Measurements from ENCODE around the gene MAG. TPM values are rescaled to one million over a fixed set of nuclear protein-coding genes. Genes with fewer than 3 reads are reported as not detected.

Gene MAG
- total RNA-seq, 1 experiment from 2014 or later = not detected

DNA sequence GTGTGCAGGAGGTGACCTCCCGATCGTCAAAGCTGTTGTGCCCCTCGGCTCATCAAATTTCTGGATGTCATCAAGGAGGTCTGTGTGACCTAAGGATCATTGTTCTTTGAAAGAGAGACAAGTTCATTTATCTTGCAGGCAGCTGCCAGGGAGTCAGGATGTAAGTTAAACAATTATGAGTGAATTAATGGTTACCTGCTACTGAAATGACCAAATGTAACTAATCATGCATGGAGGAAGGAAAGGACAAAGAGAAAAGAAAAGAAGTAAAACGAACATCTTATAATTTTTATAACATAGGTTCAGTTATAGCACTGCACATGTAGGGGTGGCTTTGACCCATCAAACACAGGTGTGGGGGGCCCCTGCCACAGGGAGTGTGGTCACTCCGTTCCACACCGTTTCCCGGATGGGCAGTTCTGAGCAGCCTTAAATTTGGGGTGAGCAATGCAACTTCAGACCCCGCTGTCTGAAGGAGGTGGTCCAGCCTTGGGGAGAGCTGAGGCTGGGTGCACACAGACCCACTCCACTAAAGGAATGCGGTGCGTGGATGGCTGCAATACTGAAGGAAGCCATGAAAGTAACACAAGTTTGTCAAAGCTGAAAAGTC, 42.3 kb downstream of the MAG start:
- H3K36me3 Mint-ChIP-seq (ENCODE audit: insufficient read depth in 1 of 3, low read depth in 3 of 3) = no peaks in the 10 kb centered on the region
- no peak overlapping the region for H3K56ac ChIP-seq (ENCODE audit: insufficient read length, low read depth, low read length)

More for the DNA sequence above, 42.3 kb downstream of the MAG start:
- H4K5ac ChIP-seq (ENCODE audit: insufficient read length, low read depth, low read length) = no peak overlapping the region
- no peak overlapping the region for H2AK5ac ChIP-seq (ENCODE audit: insufficient read length, low read length)
- no peak overlapping the region for H2AFZ ChIP-seq (ENCODE audit: low read length)
- no peak overlapping the region for H3K14ac ChIP-seq (ENCODE audit: insufficient read depth, low read length)
- no peaks in the 10 kb centered on the region for H3K23me2 ChIP-seq (ENCODE audit: insufficient read length, low read depth, low read length, poor library complexity, severe bottlenecking)
- no peak overlapping the region for H3K4ac ChIP-seq (ENCODE audit: low read depth, low read length)
- H2BK120ac ChIP-seq (ENCODE audit: low read depth, low read length, poor library complexity, severe bottlenecking) = no peak overlapping the region
- TF ChIP-seq, protein P1, sequence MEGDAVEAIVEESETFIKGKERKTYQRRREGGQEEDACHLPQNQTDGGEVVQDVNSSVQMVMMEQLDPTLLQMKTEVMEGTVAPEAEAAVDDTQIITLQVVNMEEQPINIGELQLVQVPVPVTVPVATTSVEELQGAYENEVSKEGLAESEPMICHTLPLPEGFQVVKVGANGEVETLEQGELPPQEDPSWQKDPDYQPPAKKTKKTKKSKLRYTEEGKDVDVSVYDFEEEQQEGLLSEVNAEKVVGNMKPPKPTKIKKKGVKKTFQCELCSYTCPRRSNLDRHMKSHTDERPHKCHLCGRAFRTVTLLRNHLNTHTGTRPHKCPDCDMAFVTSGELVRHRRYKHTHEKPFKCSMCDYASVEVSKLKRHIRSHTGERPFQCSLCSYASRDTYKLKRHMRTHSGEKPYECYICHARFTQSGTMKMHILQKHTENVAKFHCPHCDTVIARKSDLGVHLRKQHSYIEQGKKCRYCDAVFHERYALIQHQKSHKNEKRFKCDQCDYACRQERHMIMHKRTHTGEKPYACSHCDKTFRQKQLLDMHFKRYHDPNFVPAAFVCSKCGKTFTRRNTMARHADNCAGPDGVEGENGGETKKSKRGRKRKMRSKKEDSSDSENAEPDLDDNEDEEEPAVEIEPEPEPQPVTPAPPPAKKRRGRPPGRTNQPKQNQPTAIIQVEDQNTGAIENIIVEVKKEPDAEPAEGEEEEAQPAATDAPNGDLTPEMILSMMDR (conservative IDR thresholded peaks at IDR 0.05) = no peak
- no peak overlapping the region for H2BK15ac ChIP-seq (ENCODE audit: low read depth, low read length)
- no peak for DNase-seq
- H3K27me3 ChIP-seq (ENCODE audit: insufficient read depth, low read length) = no peaks in the 10 kb centered on the region
- Mint-ChIP-seq H3K27ac (no peak overlapping the region), H3K4me3 (no peak overlapping the region), H3K9me3 (no peaks in the 10 kb centered on the region), H3K4me1 (peaks cover 4% of the 10 kb centered on the region in 2 experiments; a peak in 3 of 4 replicates), H3K27me3 (ENCODE audit: low read depth) (peaks cover 5% of the 10 kb centered on the region)
- no peak overlapping the region for H3T11ph ChIP-seq (ENCODE audit: low read length)
- no peaks in the 10 kb centered on the region for H3K79me2 ChIP-seq (ENCODE audit: insufficient read depth, low read length)
- no peak overlapping the region for H4K91ac ChIP-seq (ENCODE audit: insufficient read length, low read depth, low read length)
- peaks cover 3% of the 10 kb centered on the region; the same call in 1 of the 2 replicates for H3K4me1 ChIP-seq (ENCODE audit: insufficient read depth, low read length)
- no peaks in the 10 kb centered on the region for H3K9me3 ChIP-seq (ENCODE audit: control insufficient read depth, low read depth, low read length)
- no peaks in the 10 kb centered on the region for H3K79me1 ChIP-seq (ENCODE audit: insufficient read depth, low read depth, low read length, poor library complexity, severe bottlenecking)
- no peak overlapping the region for H2BK20ac ChIP-seq (ENCODE audit: low read depth, low read length, poor library complexity, severe bottlenecking)
- no peak overlapping the region for H3K18ac ChIP-seq (ENCODE audit: insufficient read length, low read depth, low read length)
- no peak overlapping the region for H3K9ac ChIP-seq (ENCODE audit: extremely low read depth, insufficient read length, low read length)
- H4K8ac ChIP-seq (replicated peaks; ENCODE audit: insufficient read length, low read depth, low read length) = no peak overlapping the region
- no CpG with 5 or more reads among the region's 10 CpGs for WGBS (ENCODE audit: extremely low coverage, insufficient read length, low lambda C conversion rate)
- no peaks in the 10 kb centered on the region for H4K20me1 ChIP-seq (ENCODE audit: control insufficient read depth, insufficient read depth, insufficient read length)
- no peak overlapping the region for H2BK5ac ChIP-seq (ENCODE audit: insufficient read length, low read length)
- H2BK12ac ChIP-seq (ENCODE audit: insufficient read length, low read depth, low read length) = no peak overlapping the region
- H3K4me2 ChIP-seq (ENCODE audit: insufficient read depth, insufficient read length, low read length) = no peak overlapping the region
- no peak overlapping the region for H3K23ac ChIP-seq (ENCODE audit: insufficient read length, low read depth, low read length)
- no peak overlapping the region for H3K27ac ChIP-seq (ENCODE audit: insufficient read length, low read depth, low read length)

Data from H9 (cell line).